GM12878 (cell line): ENCODE data around the gene RAB31. TPM values are rescaled to one million over a fixed set of nuclear protein-coding genes. Genes with fewer than 3 reads are reported as not detected.

Experiments used
- ATAC-seq: fragments of 200-7000 bp; cut with Tn5 transposase; 3 replicates; pipeline ENCODE4 v1.9.1; 2020; ENCODE audit warnings: mild to moderate bottlenecking, moderate library complexity
- BruUV-seq: library from RNA; stranded (reverse); fragments of 400-500 nt; replicated peaks from 2 replicates; lab custom pipeline; 2021; lab: Mats Ljungman, UMichigan
- CTCF ChIA-PET: fragments of 300-600 bp; sonication (Branson Sonifier 250); formaldehyde crosslinking; extraction: SDS; loops from one replicate; lab custom pipeline; 2021; ENCODE audit warnings: inconsistent platforms; lab: Yijun Ruan, JAX
- POLR2A ChIA-PET: fragments of 350-600 bp; formaldehyde crosslinking; extraction: SDS; loops from one replicate; lab custom pipeline; 2021; ENCODE audit warnings: inconsistent platforms; lab: Charles Lee
- RAD21 ChIA-PET: fragments of 300-600 bp; sonication (Branson Sonifier 250); formaldehyde crosslinking; loops from one replicate; lab custom pipeline; 2023; ENCODE audit warnings: antibody characterized with exemption; ENCODE audit not compliant: unreplicated experiment; lab: Charles Lee
- SMC1A ChIA-PET: fragments of 300-600 bp; sonication (Branson Sonifier 250); formaldehyde crosslinking; loops from one replicate; lab custom pipeline; 2023; ENCODE audit not compliant: unreplicated experiment, uncharacterized antibody; lab: Charles Lee
- DNase-seq: peaks from one replicate; pipeline ENCODE4 v3.0.0-alpha.2; 2011; ENCODE audit warnings: low read depth, low spot score
- FAIRE-seq: peaks from 3 replicates; lab custom pipeline; 2011; peaks lifted over from hg19 to GRCh38; lab: Jason Lieb, UNC
- H2AFZ ChIP-seq: 2 replicates; pipeline ENCODE4 v1.6.0; 2011; ENCODE audit warnings: low read depth, low read length, control low read depth; ENCODE audit not compliant: control insufficient read depth
- H3K27ac ChIP-seq: 2 replicates; pipeline ENCODE4 v1.5.1; 2011; ENCODE audit warnings: control low read depth; ENCODE audit not compliant: control insufficient read depth, insufficient read depth
- H3K27me3 ChIP-seq, 2 experiments: replicated peaks in 1 of 2; 2 replicates each; pipeline versions ENCODE4 v1.6.0 to v1.6.1; 2011; ENCODE audit warnings: low read length in 1 of 2; ENCODE audit not compliant: control insufficient read depth in 2 of 2, insufficient read depth in 2 of 2
- H3K36me3 ChIP-seq, 2 experiments: 2 replicates each; pipeline ENCODE4 v1.5.1; 2011; ENCODE audit warnings: low read length in 1 of 2; ENCODE audit not compliant: control insufficient read depth in 2 of 2, insufficient read depth in 2 of 2
- H3K4me1 ChIP-seq: 2 replicates; pipeline ENCODE4 v1.6.1; 2011; ENCODE audit warnings: mild to moderate bottlenecking, low read length, moderate library complexity, mixed read lengths; ENCODE audit not compliant: control insufficient read depth, insufficient read depth
- H3K4me2 ChIP-seq: 2 replicates; pipeline ENCODE4 v1.6.0; 2011; ENCODE audit warnings: control low read depth; ENCODE audit not compliant: control insufficient read depth, insufficient read depth
- H3K4me3 ChIP-seq: fragments of 200-600 bp; sonication (generic); 2 replicates; pipeline ENCODE4 v1.5.1; 2016
- H3K79me2 ChIP-seq: 2 replicates; pipeline ENCODE4 v1.6.0; 2011; ENCODE audit warnings: low read length; ENCODE audit not compliant: control insufficient read depth, insufficient read depth
- H3K9ac ChIP-seq: 2 replicates; pipeline ENCODE4 v1.8.0; 2011; ENCODE audit warnings: low read length, control low read depth, mixed read lengths; ENCODE audit not compliant: control insufficient read depth, insufficient read depth
- H3K9me3 ChIP-seq: replicated peaks from 3 replicates; pipeline ENCODE4 v1.5.1; 2011; ENCODE audit warnings: mild to moderate bottlenecking, low read length; ENCODE audit not compliant: control insufficient read depth, insufficient read depth
- H4K20me1 ChIP-seq: 2 replicates; pipeline ENCODE4 v1.6.0; 2011; ENCODE audit not compliant: control insufficient read depth, insufficient read depth
- CUX1 ChIP-seq: IDR thresholded peaks from 2 replicates; pipeline ENCODE4 v1.6.1; 2012; ENCODE audit warnings: improper control_type of control experiment, low read depth, low read length; ENCODE audit not compliant: insufficient replicate concordance
- MLLT1 ChIP-seq: fragments of 450-650 bp; IDR thresholded peaks from 2 replicates; pipeline ENCODE4 v1.6.1; 2016; ENCODE audit warnings: mild to moderate bottlenecking
- SMAD1 ChIP-seq: fragments of 450-650 bp; IDR thresholded peaks from 2 replicates; pipeline ENCODE4 v1.6.1; 2018; ENCODE audit warnings: mild to moderate bottlenecking, low read depth; ENCODE audit not compliant: partially characterized antibody
- TARDBP ChIP-seq: IDR thresholded peaks from 2 replicates; pipeline ENCODE4 v1.6.1; 2016; ENCODE audit warnings: borderline replicate concordance
- WGBS: methylation state at CpG from one replicate; pipeline ENCODE4 v1.1.6; 2016; ENCODE audit warnings: low lambda C conversion rate; ENCODE audit not compliant: insufficient replicate concordance, insufficient coverage; ENCODE audit errors: missing lambda C conversion rate; 5-methylcytosine and 5-hydroxymethylcytosine counted together
- in situ Hi-C: fragments of 300-500 bp; cut with MboI; formaldehyde crosslinking; loops from 9 replicates; pipeline ENCODE4 v1.14.3; 2018; ENCODE audit warnings: mixed read lengths
- intact Hi-C: fragments of 100-400 bp; cut with micrococcal nuclease; formaldehyde crosslinking; loops from one replicate; pipeline ENCODE4 v1.14.2; 2022; ENCODE audit not compliant: unreplicated experiment
- polyA plus RNA-seq, 11 experiments: library from polyadenylated mRNA; depleted of rRNA in 4 of 11; unstranded in 6 of 11; stranded (reverse) in 5 of 11; fragments of >200 nt; fragmentation: Nextera tagmentation in 4 of 11; fragmentation: Illumina TruSeq in 1 of 11; extraction: Ambion mirVana in 4 of 11; extraction: Trizol in 1 of 11; gene quantifications; 1 replicate in 1 of 11; 2 replicates in 10 of 11; pipeline versions ENCODE4 v1.2.1 to v1.2.3, GENCODE V29; 2011 to 2016; ENCODE audit warnings: inconsistent platforms in 2 of 11, missing spikeins in 2 of 11, low read depth in 1 of 11
- total RNA-seq, 4 experiments: library from RNA; depleted of rRNA in 3 of 4; stranded (reverse); fragments of >200 nt in 3 of 4; fragmentation: Illumina TruSeq in 1 of 4; extraction: Trizol in 1 of 4; gene quantifications; 2 replicates each; pipeline versions ENCODE4 v1.2.1 to v1.2.3, GENCODE V29; 2013 to 2021

RAB31 gene
- total and polyA plus RNA-seq, 10 of the 15 experiments (the other 5 are each of a cell fraction or from before 2014, with no cell fraction given) = 0.80 to 23.3 (median 12.2) TPM

- H3K4me2 ChIP-seq = no peak overlapping the region
- no peaks in the 10 kb centered on the region; a peak in 1 of 4 replicates for H3K27me3 ChIP-seq
- no peak for ATAC-seq
- H3K9ac ChIP-seq = no peak overlapping the region
- WGBS = 75% methylated on average over 1 of the region's 1 CpG
- CTCF ChIA-PET = no interaction called here
- BruUV-seq = no TSS peak
- RAD21 ChIA-PET = no interaction called here
- in situ Hi-C loops (no loop called here), intact Hi-C loops (no loop called here)
- DNase-seq = no peak
- SMC1A ChIA-PET = interaction anchor here (1.0 kb wide), 1 partner anchor 63 kb away, joined by 3 read pairs; no protein-coding TSS in a partner anchor
- H3K36me3 ChIP-seq = no peaks in the 10 kb centered on the region
- no peaks in the 10 kb centered on the region for H4K20me1 ChIP-seq
- TF ChIP-seq SMAD1 = no peak
- no peak for TF ChIP-seq TARDBP
- no peak for TF ChIP-seq CUX1
- TF ChIP-seq MLLT1 = no peak
- no peaks in the 10 kb centered on the region for H3K79me2 ChIP-seq
- no peak overlapping the region for H2AFZ ChIP-seq
- no peak overlapping the region for H3K4me3 ChIP-seq
- no peaks in the 10 kb centered on the region; the same call in 2 of the 3 replicates for H3K9me3 ChIP-seq
- H3K4me1 ChIP-seq = peaks cover 3% of the 10 kb centered on the region; the same call in 1 of the 2 replicates
- H3K27ac ChIP-seq = no peak overlapping the region
- POLR2A ChIA-PET = no interaction called here
- FAIRE-seq = no peak
Measured at GRCh38 chr18:9681217-9681616, 26.9 kb upstream of the RAB31 start.
